GM04503 (cell line): ENCODE data around the gene PRSS2.

Experiments
- DNase-seq: peaks from one replicate; pipeline ENCODE4 v3.0.0-alpha.2; 2012; ENCODE audit warnings: low read depth

The PRSS2 gene

GRCh38 chr7:142787034-142787768 is 16.4 kb downstream of the PRSS2 start:
- no peak for DNase-seq

- no peak for DNase-seq
These were observed 17.0 kb downstream of the PRSS2 start for GRCh38 chr7:142787783-142788182.

GRCh38 chr7:142788303-142789289 is 17.8 kb downstream of the PRSS2 start:
- no peak for DNase-seq

- DNase-seq = no peak
These were observed 18.7 kb downstream of the PRSS2 start for GRCh38 chr7:142789441-142789840.

GRCh38 chr7:142790056-142790455 is 19.3 kb downstream of the PRSS2 start:
- DNase-seq = no peak

- DNase-seq = no peak
These were observed 19.8 kb downstream of the PRSS2 start for GRCh38 chr7:142790555-142790954.

GRCh38 chr7:142791502-142791901 is 20.7 kb downstream of the PRSS2 start:
- DNase-seq = no peak

GRCh38 chr7:142792129-142792528 is 21.4 kb downstream of the PRSS2 start:
- DNase-seq = no peak

GRCh38 chr7:142792593-142792992 is 21.8 kb downstream of the PRSS2 start:
- no peak for DNase-seq

GRCh38 chr7:142793156-142793555 is 22.4 kb downstream of the PRSS2 start:
- DNase-seq = no peak

GRCh38 chr7:142795339-142795863 is 24.6 kb downstream of the PRSS2 start:
- DNase-seq = no peak

GRCh38 chr7:142796001-142796500 is 25.3 kb downstream of the PRSS2 start:
- no peak for DNase-seq

- no peak for DNase-seq
These were observed 26.0 kb downstream of the PRSS2 start for GRCh38 chr7:142796501-142797390.

GRCh38 chr7:142797391-142798377 is 26.9 kb downstream of the PRSS2 start:
- no peak for DNase-seq

- no peak for DNase-seq
These were observed 28.0 kb downstream of the PRSS2 start for GRCh38 chr7:142798451-142799436.

- DNase-seq = no peak
These were observed 28.7 kb downstream of the PRSS2 start for GRCh38 chr7:142799437-142799835.

GRCh38 chr7:142800088-142800487 is 29.3 kb downstream of the PRSS2 start:
- DNase-seq = no peak

GRCh38 chr7:142800699-142801260 is 30.0 kb downstream of the PRSS2 start:
- DNase-seq = no peak
